Dermis microvascular lymphatic vessel endothelial cell (primary cell): ENCODE data around the gene AVPI1. TPM values are rescaled to one million over a fixed set of nuclear protein-coding genes. Genes with fewer than 3 reads are reported as not detected.
"Not testable (repeated sequence)": the region's sequence is repeated elsewhere in the genome, so short reads cannot be mapped to it uniquely, and the experiment has no call there.

Source experiments
- DNase-seq, 2 donors: peaks; one replicate each; pipeline versions ENCODE4 v3.0.0 to v3.0.0-alpha.2; 2010; ENCODE audit warnings: low read depth in 2 of 2
- total RNA-seq: library from RNA; depleted of rRNA; stranded (reverse); fragments of >200 nt; gene quantifications from 2 replicates; pipeline ENCODE4 v1.2.1, GENCODE V29; 2014

Gene AVPI1
- total RNA-seq, 1 donor from 2014 or later = 3.0 TPM

GRCh38 chr10:97683556-97684367 lies 3.3 kb downstream of the AVPI1 start:
- DNase-seq = peak in 1 of 2 donors; percentile 50

GRCh38 chr10:97682042-97682441 lies 5.0 kb downstream of the AVPI1 start:
- no peak for DNase-seq

DNA sequence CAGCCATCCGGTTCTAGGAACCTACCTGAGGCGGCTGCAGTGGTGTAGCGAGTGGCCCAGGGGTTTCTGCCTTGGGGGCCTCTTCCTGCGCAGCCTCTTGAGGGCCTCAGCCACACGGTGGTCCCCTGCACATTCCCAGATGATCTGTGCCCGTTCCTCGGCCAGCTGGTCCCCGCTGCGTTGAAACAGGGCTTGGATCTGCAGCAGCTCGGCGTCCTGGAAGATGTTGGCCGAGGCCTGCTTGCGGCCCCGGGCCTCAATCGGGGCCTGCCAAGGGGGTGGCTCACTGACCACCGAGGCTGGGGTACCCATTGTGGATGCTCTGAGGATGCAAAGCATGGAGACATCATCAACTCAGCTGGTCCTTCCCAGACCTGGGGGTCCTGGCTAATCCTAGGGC lies 7.4 kb downstream of the AVPI1 start:
- DNase-seq = no peak

DNA sequence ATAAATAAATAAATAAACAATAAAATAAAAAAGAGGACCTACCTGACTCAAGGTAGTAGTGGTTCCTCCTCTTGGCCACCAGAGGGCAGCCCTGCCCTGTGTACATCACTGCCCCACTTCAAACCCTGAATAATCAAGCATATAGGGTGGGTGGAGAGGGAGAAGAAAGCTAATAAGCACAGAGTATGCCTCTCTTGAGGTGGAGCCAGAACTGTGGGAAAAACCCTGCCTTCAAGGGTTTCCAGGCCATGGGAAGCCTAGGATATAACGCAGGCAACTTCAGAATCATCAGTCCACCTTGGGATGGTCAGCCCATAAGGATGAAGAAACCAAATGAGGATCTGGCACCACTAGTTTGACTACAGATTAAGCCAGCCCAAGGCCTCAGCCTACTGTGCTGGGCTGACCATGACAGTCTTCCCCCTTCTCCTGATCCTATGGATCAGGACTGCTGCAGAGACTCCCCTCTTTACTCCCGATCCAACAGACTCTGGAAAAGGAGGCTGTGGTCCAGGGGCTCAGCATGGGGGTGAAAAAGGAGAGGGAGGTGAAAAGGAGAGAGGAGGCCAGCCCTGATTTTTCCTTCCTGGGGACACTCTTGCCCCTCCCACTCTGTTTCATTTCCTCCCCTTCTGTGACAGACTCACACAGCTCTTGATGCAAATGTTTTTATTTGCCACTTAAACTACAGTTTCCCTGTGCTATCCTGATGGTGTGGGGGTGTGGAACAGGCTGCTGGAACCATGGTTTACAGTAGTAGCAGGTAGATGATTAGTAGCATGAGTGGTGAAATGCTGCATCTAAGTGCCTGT lies 10.1 kb downstream of the AVPI1 start:
- DNase-seq = peak; percentile 24 to 63

DNA sequence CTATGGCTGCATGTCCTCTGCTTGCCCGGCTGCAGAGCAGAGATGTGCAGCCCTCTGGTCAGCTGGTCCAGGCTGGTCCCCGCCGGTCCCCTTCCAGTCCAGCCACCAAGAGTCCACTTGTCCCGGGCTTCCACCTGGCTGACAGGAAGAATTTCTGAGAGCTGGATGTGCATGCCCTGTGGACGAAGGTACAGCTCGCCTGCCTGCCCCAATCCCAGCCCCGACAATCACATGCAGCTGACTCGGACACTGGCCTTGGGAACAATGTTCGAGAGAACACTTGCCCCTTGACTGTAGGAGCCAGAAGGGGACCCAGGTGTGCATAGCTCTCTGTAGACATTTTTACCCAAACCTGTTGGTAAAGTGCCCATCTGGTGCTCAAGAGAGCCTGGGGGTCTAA lies 11.8 kb downstream of the AVPI1 start:
- DNase-seq = no peak

DNA sequence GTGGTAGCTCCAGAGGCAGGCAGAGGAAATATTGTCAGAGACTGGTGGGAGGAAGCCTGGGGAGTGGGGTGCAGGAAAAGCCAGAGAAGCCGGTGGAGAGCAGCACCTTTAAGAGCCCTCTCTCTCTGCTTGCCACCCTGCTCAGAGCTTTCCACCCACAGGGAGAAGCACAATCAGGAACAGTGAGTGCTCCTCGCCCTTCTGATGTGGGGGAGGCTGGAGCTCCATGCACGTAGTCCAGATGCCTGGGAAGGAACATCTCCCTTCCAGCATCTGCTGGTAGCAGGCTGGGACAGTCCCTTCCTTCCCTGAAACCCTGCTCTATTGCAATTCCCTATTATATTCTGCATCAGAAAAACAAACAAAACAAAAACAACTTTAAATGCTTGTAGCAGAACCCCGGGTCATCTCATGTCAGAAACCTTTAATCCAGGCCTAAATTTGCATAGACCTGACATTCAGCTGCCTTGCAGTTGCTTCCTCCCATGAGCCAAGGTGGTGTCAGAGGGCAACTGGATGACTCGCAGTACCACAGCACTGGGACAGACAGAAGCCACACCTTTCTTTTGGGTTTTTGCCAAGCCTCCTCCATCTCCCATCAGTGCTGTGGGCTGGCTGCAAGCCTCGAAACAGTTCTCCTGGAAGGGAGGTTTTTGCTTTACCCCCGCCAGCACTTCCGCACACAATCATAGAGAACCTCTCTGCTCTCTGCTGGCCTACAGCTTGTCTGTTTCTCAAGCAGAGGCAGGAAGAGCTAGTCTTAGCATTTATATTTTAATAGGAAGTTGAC lies 13.1 kb downstream of the AVPI1 start:
- DNase-seq = no peak

DNA sequence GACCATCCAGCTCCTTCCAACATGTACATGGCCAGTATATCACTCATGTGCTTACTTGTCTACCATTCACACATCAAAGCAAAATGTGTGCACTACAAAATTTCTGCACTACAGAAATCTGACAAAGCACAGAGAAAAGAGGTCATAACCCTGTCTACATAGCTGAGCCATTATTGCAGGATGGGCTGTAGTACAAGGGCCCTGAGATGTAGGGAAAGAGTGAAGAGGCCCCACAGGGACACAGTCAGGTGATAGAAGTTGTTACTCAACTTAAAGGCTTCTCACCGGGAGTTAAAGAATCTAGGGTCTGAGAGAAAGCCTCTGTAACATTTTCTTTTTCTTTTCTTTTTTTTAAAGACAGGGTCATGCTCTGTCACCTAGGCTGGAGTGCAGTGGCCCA lies 17.5 kb downstream of the AVPI1 start:
- DNase-seq = no peak

DNA sequence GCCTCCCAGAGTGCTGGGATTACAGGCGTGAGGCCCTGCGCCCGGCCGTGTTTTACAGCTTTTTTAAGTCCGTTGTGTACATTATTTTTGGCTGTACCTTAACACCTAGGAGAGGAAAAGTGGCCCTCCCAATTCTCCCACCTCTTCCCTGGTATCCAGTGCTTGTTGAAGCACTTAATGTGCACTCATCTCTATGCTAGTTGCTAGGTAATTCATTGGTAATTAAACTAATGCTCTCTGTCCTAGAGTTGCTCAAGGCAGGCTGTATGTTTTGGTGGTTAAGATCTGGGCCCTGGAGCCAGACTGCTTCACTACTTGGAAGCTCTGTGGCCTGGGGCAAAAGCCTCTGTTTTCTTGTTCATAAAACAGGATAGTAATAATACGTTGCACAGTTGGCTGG lies 19.6 kb downstream of the AVPI1 start:
- DNase-seq = no peak

DNA sequence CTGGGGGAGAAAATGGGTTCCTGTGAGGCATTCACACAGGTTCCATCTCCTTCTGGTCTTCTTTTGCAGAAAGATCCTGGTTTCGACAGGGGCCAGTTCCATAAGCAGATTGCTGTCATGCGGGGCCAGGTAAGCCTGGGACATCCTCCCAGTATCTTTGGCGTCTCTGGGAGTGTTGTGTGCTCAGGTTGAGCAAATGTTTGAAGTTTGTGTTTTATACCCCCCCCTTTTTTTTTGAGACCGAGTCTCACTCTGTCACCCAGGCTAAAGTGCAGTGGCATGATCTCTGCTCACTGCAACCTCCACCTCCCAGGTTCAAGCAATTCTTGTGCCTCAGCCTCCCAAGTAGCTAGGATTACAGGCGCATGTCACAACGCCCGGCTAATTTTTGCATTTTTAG lies 20.0 kb downstream of the AVPI1 start:
- no peak for DNase-seq

DNA sequence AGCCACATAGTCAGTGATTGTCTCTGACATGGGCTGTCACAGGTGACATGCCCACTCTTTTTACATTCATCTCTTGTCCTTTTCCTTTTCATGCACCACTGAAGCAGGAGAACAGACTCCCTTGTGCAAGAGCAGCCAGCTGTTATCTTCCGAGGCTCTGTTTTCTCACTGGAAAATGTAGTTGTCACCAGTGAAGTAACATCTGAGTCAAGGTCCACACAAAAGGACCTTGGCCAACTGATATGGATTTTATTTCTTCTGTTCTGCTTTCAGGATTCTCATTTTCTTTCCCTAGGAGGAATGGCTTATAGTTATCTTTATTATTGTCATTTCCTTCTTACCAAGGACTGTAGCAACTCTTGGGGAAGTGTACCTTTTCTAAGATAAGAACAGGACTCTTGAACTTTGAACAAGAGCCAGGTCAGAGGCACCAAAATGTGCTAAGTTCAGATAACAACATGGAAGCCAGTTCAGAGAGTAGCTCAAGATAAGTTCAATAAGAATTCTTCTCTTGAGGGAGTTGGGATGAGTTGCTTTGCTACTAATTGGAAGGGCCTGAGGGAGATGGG lies 22.7 kb downstream of the AVPI1 start:
- DNase-seq = no peak

GRCh38 chr10:97659589-97659988 lies 27.5 kb downstream of the AVPI1 start:
- no peak for DNase-seq

- no peak for DNase-seq
Measured at GRCh38 chr10:97656777-97657176, 30.3 kb downstream of the AVPI1 start.

- DNase-seq = no peak
Measured at GRCh38 chr10:97651773-97652172, 35.3 kb downstream of the AVPI1 start.

GRCh38 chr10:97650726-97651125 lies 36.3 kb downstream of the AVPI1 start:
- no peak for DNase-seq

GRCh38 chr10:97649405-97649750 lies 37.7 kb downstream of the AVPI1 start:
- DNase-seq = not testable (repeated sequence)

GRCh38 chr10:97648562-97649404 lies 38.3 kb downstream of the AVPI1 start:
- DNase-seq = peak; percentile 26 to 93

DNA sequence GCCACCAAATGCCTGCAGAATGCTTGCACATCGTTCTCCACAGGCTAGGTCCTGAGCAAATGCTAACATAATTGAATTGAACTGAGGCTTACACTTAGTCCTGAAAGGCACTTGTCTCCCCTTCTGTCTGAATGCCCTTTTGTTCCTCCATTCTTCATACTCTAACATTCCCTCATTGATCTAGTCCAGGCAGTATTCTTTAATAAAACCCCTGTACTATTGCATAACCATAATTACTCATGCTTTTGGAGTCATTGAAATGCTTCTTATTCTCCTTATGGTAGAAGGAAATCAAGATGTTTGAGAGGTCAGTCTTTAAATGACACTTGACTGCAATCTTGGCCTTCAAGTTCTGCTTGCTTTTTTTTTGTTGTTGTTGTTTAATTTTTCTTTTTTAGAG lies 39.5 kb downstream of the AVPI1 start:
- DNase-seq = no peak

GRCh38 chr10:97644936-97645335 lies 42.1 kb downstream of the AVPI1 start:
- DNase-seq = no peak

GRCh38 chr10:97643441-97643985 lies 43.5 kb downstream of the AVPI1 start:
- no peak for DNase-seq

DNA sequence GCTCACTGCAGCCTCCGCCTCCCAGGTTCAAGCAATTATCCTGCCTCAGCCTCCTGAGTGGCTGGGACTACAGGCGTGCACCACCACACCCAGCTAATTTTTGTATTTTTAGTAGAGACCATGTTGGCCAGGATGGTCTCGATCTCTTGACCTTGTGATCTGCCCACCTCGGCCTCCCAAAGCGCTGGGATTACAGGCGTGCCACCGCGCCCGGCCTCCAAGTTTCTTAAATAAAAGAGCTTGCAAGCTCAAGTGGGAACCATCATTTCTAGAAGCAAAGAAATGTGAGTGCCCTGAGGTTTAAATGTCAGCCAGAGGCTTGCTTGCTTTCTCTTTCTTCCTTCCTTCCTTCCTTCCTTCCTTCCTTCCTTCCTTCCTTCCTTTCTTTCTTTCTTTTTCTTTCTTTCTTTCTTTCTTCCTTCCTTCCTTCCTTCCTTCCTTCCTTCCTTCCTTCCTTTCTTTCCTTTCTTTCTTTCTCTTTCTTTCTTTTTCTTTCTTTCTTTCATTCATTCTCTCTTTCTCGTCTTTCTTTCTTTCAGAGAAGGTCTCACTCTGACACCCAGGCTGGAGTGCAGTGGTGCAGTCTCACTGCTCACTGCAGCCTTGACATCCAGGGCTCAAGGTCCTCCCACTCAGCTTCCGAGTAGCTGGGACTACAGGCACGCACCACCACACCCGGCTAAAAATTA lies 44.4 kb downstream of the AVPI1 start:
- not testable (repeated sequence) for DNase-seq
